Fibroblast of the aortic adventitia (primary cell): ENCODE measurements around the gene LYVE1. TPM values are rescaled to one million over a fixed set of nuclear protein-coding genes. Genes with fewer than 3 reads are reported as not detected.
A peak's percentile ranks its signal among the peaks of the same experiment; 100 is the strongest.

ENCODE experiments used
- DNase-seq: peaks from one replicate; pipeline ENCODE4 v3.0.0-alpha.2; 2010; ENCODE audit warnings: low read depth
- H3K4me3 ChIP-seq: 2 replicates; pipeline ENCODE4 v1.5.1; 2011; ENCODE audit warnings: low read depth, mild to moderate bottlenecking, control low read depth, low read length, moderate library complexity
- CTCF ChIP-seq: IDR thresholded peaks from 2 replicates; pipeline ENCODE4 v1.5.1; 2011; ENCODE audit warnings: mild to moderate bottlenecking, low read length, control low read depth, inconsistent platforms; ENCODE audit not compliant: insufficient read depth
- total RNA-seq: library from RNA; depleted of rRNA; stranded (reverse); fragments of >200 nt; gene quantifications from 2 replicates; pipeline ENCODE4 v1.2.3, GENCODE V29; 2012; ENCODE audit warnings: low replicate concordance

Gene LYVE1
- total RNA-seq, 1 donor: not detected

- DNase-seq: peak; percentile 97
- H3K4me3 ChIP-seq: no peak overlapping the region
- no peak for TF ChIP-seq CTCF
Observed at GRCh38 chr11:10584071-10584501, 15.6 kb upstream of the LYVE1 start.

DNA sequence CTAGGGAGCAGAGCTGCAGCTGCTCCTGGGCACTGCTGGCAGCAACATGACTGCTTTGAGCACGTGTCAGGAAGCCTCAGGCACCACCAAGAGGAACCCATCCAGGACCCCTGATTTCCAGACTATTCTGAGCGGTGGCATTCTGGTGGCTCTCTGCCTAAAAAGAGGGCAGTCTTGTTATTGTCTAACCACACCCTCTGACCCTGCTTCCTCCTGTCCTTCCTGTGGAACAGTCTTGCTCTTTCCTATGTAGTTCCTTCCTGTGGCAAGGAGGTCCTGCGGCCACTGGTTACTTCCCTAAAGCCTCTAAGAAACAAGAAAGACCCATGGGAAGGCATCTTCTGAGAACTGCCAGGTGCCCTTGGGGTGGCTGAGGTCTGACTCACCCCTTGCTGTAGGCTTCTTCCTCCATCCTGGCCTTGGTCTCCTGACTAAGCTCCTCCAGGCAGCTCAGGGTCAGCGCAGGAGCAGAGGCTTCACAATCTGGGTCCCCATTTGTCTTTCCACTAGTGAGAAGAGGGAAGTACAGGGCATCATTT lies 13.1 kb upstream of the LYVE1 start:
- no peak overlapping the region for H3K4me3 ChIP-seq
- TF ChIP-seq CTCF: no peak
- DNase-seq: peak; percentile 41

DNA sequence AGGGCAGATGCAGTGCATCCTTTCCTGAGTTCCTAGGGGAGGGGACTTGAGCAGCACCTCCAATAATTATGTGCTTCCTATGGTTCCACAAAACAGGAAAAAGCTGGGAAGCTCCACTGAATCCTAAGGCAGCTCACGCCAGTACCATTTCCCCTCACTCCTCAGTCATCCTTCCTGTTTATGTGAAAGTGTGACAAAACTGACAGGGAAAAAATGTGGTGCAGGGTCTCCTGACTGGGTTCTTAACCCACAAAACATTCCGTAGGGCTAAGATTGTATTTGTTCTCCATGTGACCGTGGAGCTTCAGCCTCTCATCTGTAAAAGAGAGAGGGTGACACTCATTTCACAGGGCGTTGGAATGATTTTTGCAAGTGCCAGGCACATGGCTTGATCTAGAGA lies 12.2 kb upstream of the LYVE1 start:
- DNase-seq: no peak
- H3K4me3 ChIP-seq: no peak overlapping the region
- TF ChIP-seq CTCF: no peak

DNA sequence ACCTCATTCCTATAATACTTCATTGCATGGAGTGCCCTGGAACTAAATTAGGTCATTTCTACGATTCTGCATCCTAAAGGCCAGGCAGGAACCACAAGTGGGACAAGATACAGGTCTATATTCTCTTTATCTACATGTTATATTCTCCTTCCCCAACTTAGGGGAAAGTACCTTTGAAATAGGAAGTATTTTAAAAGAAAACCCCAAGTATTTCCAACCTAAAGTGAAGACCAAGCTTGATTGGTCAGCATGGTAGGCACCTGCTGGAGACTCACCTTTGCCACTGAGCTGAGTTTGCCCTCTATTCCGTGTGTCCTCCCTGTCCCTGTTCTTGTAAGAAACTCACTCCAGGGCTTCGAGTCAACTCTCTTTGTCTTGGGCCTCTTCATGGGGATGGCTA lies 11.2 kb upstream of the LYVE1 start:
- no peak overlapping the region for H3K4me3 ChIP-seq
- DNase-seq: no peak

DNA sequence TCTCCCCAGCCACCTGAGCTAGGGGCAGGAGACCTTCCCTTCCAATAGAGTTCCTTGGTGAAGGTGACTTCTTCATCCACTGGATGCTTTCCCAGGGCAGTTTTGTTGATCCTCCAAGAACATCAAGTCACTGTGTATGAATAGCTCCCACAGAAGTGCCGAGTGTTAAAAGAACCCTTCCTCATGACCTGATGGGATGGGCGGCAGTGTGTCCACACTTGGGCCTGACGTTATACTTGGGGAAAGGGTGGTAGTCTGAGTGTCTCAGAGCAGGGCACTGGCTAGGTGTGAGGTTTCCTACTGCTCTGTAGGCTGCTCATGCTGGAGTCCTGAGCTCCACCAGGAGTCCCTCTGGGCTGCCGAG lies 7.6 kb upstream of the LYVE1 start:
- DNase-seq: no peak
- no peak overlapping the region for H3K4me3 ChIP-seq
- TF ChIP-seq CTCF: no peak

More for the DNA sequence above, 11.2 kb upstream of the LYVE1 start:
- no peak for TF ChIP-seq CTCF

DNA sequence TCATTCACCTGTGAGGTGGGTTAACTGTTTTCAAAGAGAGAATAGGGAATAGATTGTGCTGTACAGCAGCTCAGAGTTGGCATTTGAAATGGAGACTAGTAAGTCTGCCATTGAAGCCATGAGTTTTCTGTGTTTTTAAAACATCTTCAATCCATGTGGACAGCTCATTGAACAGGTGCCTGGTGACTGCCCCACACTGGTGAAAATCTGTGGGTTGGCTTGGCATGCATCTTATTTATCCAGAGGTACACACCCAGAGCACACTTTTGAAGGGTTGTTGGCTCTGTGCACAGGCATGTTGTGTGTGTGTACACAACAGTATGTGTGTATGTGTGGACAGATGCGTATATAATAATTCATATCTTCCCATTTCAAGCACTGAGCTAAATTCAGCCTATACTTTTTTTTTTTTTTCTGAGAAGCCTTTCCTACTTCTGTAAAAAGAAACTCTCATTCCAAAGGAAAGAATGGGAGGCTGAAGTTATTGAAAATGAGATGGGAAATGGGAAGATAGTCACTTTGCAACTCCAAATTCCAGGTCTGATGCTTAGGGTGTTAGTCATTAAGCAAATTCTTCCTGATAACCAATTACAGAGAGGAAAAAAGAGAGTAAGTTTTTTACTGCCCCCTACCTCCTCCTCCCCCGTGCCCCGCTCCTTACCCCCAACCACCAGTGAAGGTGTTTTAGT lies 7.0 kb upstream of the LYVE1 start:
- no peak for TF ChIP-seq CTCF
- no peak overlapping the region for H3K4me3 ChIP-seq
- DNase-seq: peak; percentile 18

GRCh38 chr11:10573556-10573955 lies 5.1 kb upstream of the LYVE1 start:
- DNase-seq: no peak
- H3K4me3 ChIP-seq: no peak overlapping the region
- no peak for TF ChIP-seq CTCF
